Psoas muscle (tissue), 8 donors: ENCODE measurements around the gene RAD51B. TPM values are rescaled to one million over a fixed set of nuclear protein-coding genes. Genes with fewer than 3 reads are reported as not detected.
"Not testable (repeated sequence)": the region's sequence is repeated elsewhere in the genome, so short reads cannot be mapped to it uniquely, and the experiment has no call there.

Experiments used
- ATAC-seq, 4 donors: fragments of 200-7000 bp; cut with Tn5 transposase; one replicate each; pipeline ENCODE4 v1.9.1; 2020; ENCODE audit warnings: moderate library complexity in 3 of 4, mild to moderate bottlenecking in 2 of 4
- DNase-seq, 2 donors: peaks; one replicate each; pipeline ENCODE4 v3.0.0-alpha.2; 2020
- H3K27ac ChIP-seq: fragments of 200-600 bp; one replicate; pipeline ENCODE4 v1.8.0; 2022
- H3K27me3 ChIP-seq, 3 donors: fragments of 200-600 bp in 1 of 3; one replicate each; pipeline versions ENCODE4 v1.6.1 to v1.8.0; 2013 to 2022; ENCODE audit warnings: low read length in 2 of 3, mild to moderate bottlenecking in 2 of 3, moderate library complexity in 1 of 3; ENCODE audit not compliant: insufficient read depth in 3 of 3
- H3K36me3 ChIP-seq, 2 donors: fragments of 200-600 bp in 1 of 2; one replicate each; pipeline versions ENCODE4 v1.6.1 to v1.8.0; 2013 to 2022; ENCODE audit warnings: low read depth in 1 of 2, mild to moderate bottlenecking in 1 of 2, moderate library complexity in 1 of 2; ENCODE audit not compliant: insufficient read depth in 1 of 2
- H3K4me1 ChIP-seq: fragments of 200-600 bp; one replicate; pipeline ENCODE4 v1.8.0; 2022
- H3K4me3 ChIP-seq: fragments of 200-600 bp; one replicate; pipeline ENCODE4 v1.8.0; 2022; ENCODE audit warnings: mild to moderate bottlenecking
- H3K9me3 ChIP-seq: fragments of 200-600 bp; one replicate; pipeline ENCODE4 v1.8.0; 2022
- WGBS, 3 donors: extraction: QIAGEN DNeasy Blood & Tissue Kit; methylation state at CpG; one replicate each; pipeline versions ENCODE4 v1.1.6 to v1.1.7; 2013; 5-methylcytosine and 5-hydroxymethylcytosine counted together
- intact Hi-C, 2 donors: fragments of 100-400 bp; cut with DNase I; formaldehyde crosslinking; loops; one replicate each; pipeline versions ENCODE4 v1.11.0 to v1.14.2; 2022
- polyA plus RNA-seq, 3 donors: library from polyadenylated mRNA; stranded (reverse); fragments of 200-250 nt; gene quantifications; one replicate each; pipeline ENCODE4 v1.2.3, GENCODE V29; 2013
- total RNA-seq, 4 donors: library from RNA; stranded (reverse); fragmentation: NEBNext Ultra II Directional in 2 of 4; extraction: Animal tissue kit (Norgen Biotek cat#: 25700) in 2 of 4; gene quantifications; one replicate each; pipeline versions ENCODE4 v1.2.1 to v1.2.4, GENCODE V29; 2021 to 2023
- TF ChIP-seq, protein P1 (sequence below): fragments of 200-600 bp; IDR thresholded peaks from one replicate; pipeline ENCODE4 v1.8.0; 2022; ENCODE audit warnings: antibody characterized with exemption
- donor health status: healthy with polysubstance abuse.
- donor health status: DM: no; HTN: no; CAD: no; lungs with moderate emphysema.
- donor health status: Bipolar disorder and iron deficiency.
- donor health status: healthy.
- donor health status: DM: yes; HTN: yes; CAD: no.
- donor health status: DM: no; HTN: no; CAD: no.
- donor health status: DM: no; HTN: no; CAD: no.
- donor health status: DM: yes; HTN: yes; CAD: no.

Gene RAD51B
- total and polyA plus RNA-seq, 7 donors = 0.60 to 7.2 (median 2.2) TPM

DNA sequence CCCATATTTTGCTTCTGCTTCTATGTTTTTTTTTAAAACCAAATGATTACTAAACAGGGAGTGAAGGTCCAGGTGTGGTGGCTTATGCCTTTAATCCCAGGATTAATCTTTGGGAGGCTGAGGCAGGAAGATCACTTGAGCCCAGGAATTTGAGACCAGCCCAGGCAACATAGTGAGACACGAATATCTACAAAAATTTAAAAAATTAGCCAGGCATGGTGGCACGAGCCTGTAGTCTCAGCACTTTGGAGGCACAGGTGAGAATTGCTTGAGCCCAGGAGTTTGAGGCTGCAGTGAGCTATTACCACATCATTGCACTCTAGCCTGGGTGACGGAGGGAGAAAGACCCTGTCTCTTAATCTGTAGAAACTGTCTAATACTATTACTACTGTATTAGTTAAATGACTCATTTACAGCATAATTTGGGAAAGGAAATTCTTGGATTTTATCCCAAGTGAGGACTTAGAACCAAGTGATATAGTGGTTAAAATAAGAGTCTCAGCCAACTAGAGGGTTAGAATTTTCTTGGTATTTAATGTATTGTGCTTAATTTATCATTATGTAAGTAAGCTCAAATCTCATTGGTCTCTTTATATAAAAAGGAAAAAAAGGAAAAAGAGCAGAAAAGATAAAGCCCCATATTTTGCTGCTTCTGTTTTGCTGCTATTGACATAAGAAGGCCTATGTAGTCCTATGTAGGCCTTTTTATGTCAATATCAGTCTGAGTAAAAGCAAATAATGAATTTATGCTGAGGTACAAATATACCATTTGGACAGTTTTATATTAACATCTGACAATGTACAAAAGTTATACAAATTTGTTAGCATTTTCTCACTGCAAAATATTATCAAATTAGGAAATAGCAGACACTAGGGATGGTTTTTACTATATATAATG lies 163.4 kb downstream of the RAD51B start:
- Histone ChIP-seq H3K4me1 (no peaks in the 10 kb centered on the region), H3K4me3 (no peak overlapping the region), H3K27me3 (no peaks in the 10 kb centered on the region), H3K36me3 (no peaks in the 10 kb centered on the region), H3K9me3 (no peaks in the 10 kb centered on the region), H3K27ac (no peak overlapping the region)
- TF ChIP-seq, protein P1, sequence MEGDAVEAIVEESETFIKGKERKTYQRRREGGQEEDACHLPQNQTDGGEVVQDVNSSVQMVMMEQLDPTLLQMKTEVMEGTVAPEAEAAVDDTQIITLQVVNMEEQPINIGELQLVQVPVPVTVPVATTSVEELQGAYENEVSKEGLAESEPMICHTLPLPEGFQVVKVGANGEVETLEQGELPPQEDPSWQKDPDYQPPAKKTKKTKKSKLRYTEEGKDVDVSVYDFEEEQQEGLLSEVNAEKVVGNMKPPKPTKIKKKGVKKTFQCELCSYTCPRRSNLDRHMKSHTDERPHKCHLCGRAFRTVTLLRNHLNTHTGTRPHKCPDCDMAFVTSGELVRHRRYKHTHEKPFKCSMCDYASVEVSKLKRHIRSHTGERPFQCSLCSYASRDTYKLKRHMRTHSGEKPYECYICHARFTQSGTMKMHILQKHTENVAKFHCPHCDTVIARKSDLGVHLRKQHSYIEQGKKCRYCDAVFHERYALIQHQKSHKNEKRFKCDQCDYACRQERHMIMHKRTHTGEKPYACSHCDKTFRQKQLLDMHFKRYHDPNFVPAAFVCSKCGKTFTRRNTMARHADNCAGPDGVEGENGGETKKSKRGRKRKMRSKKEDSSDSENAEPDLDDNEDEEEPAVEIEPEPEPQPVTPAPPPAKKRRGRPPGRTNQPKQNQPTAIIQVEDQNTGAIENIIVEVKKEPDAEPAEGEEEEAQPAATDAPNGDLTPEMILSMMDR = no peak
- ATAC-seq (no peak), DNase-seq (no peak)
- intact Hi-C loops = no loop called here
- WGBS, 3 donors = 67 to 87% (median 72%) methylated on average over 3 of the region's 3 CpGs

DNA sequence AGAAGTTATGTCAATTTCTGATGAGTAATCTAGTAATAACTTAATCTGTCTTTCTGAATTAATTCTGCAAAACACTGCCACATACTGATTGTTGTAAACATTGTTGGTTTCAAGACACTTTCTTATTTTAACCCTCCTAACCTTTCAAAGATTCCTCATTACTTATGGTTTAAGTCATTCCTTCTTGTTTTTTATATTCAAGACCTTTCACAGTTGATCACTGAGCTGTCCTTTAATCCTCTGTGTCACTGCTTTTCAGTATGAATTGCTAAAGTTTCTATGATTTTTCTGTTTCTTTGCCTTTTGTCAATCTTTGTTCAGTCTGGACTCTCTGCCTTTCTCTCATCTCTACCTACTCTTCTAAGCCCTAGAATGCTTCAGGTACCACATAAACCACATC lies 164.7 kb downstream of the RAD51B start:
- no peaks in the 10 kb centered on the region for H3K36me3 ChIP-seq
- H3K4me3 ChIP-seq = no peak overlapping the region
- no peak overlapping the region for H3K27ac ChIP-seq
- H3K27me3 ChIP-seq = no peaks in the 10 kb centered on the region
- no peaks in the 10 kb centered on the region for H3K9me3 ChIP-seq
- TF ChIP-seq, protein P1 = no peak
- DNase-seq = no peak
- no peak for ATAC-seq
- intact Hi-C loops = no loop called here
- no peaks in the 10 kb centered on the region for H3K4me1 ChIP-seq

DNA sequence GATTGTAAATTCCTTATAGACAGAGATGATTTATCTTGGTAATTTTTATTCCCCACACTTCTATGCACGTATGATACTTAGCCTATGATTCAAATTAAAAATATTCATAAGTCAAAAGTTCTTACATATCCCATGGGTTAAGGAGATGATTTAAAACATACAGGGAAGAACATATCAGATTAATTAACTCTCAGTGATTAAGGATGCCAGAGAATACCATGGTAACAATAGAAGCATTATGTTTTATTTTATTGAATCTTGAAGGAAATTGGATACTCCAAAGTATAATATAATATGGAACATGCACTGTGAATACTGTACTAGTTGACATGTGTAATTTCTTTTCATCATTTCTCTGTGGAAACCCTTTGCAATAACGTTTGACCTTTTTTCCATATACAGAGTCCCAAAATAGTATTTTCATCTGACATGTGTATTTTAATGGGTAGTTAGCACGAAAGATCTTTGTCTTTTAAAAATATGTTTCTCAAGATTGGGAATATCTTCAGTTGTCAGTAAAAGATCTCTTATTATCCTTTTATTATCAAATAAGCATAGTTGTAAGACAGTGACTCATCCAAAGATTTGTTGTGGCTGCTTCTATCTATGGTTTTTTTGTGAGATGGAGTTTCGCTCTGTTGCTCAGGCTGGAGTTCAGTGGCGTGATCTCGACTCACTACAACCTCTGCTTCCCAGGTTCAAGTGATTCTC lies 166.7 kb downstream of the RAD51B start:
- TF ChIP-seq, protein P1 = no peak
- intact Hi-C loops = no loop called here
- ATAC-seq = no peak
- no peak overlapping the region for H3K4me3 ChIP-seq
- WGBS, 3 donors = 82 to 85% (median 83%) methylated on average over 6 of the region's 6 CpGs
- no peak overlapping the region for H3K27ac ChIP-seq
- no peaks in the 10 kb centered on the region for H3K27me3 ChIP-seq
- no peaks in the 10 kb centered on the region for H3K4me1 ChIP-seq
- DNase-seq = no peak
- no peaks in the 10 kb centered on the region for H3K36me3 ChIP-seq
- H3K9me3 ChIP-seq = no peaks in the 10 kb centered on the region

DNA sequence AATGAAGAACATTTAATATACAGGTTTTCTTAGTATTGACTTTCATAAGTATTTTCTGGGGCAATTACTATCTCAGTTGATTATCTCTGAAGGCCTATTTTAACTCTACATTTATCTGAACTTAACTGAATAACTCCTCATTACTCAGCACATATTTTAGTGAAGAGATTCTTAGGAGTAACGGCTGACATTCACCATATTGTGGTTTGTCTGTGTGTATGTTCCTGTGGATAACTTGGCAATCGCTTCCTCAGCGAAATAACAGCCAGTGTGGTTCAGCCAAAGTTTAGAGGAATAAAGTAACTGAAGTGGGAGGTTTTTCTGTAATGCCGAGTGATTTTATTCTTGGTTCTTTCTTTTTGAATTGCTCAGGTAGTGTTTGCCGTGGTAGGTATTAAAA lies 168.0 kb downstream of the RAD51B start:
- no peaks in the 10 kb centered on the region for H3K27me3 ChIP-seq
- 36 to 64% (median 53%) methylated on average over 5 of the region's 5 CpGs for WGBS, 3 donors
- no peak overlapping the region for H3K4me3 ChIP-seq
- no peaks in the 10 kb centered on the region for H3K36me3 ChIP-seq
- ATAC-seq (no peak), DNase-seq (no peak)
- H3K9me3 ChIP-seq = no peaks in the 10 kb centered on the region
- no peaks in the 10 kb centered on the region for H3K4me1 ChIP-seq
- TF ChIP-seq, protein P1 = no peak
- intact Hi-C loops = no loop called here
- H3K27ac ChIP-seq = no peak overlapping the region

DNA sequence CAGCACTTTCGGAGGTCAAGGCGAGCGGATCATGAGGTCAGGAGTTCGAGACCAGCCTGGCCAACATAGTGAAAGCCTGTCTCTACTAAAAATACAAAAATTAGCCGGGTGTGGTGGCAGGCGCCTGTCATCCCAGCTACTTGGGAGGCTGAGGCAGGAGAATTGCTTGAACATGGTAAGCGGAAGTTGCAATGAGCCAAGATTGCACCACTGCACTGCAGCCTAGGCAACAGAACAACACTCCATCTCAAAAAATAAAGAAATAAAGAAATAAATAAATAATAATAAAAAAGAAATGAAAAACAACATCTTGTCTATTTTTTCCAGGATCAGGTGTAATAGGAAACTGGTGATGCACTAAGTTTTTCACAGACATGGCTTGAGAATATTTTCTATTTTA lies 168.6 kb downstream of the RAD51B start:
- intact Hi-C loops, H3K4me3 ChIP-seq, H3K27ac ChIP-seq, ATAC-seq, DNase-seq, H3K9me3 ChIP-seq, H3K27me3 ChIP-seq, H3K36me3 ChIP-seq, H3K4me1 ChIP-seq: not testable (repeated sequence)
- 91 to 97% (median 97%) methylated on average over 7 of the region's 7 CpGs for WGBS, 3 donors
